Measurements from ENCODE around the gene ANK3.

- no peak for TF ChIP-seq CTCF (IDR thresholded peaks at IDR 0.05)
- TF ChIP-seq POLR2A (IDR thresholded peaks at IDR 0.05): no peak
Observed at GRCh38 chr10:60433684-60434083, 44.0 kb upstream of the ANK3 start.

Measured in testis (tissue), 2 donors.